ENCODE results near the gene CYYR1. TPM values are rescaled to one million over a fixed set of nuclear protein-coding genes. Genes with fewer than 3 reads are reported as not detected.

The CYYR1 gene
- polyA plus RNA-seq, 1 donor (not counting 4 experiments of a cell fraction or from before 2014, with no cell fraction given), result 1.5 TPM

GRCh38 chr21:26495283-26495849, 77.7 kb downstream of the CYYR1 start:
- DNase-seq (ENCODE audit: low read depth, low spot score) (no peak), FAIRE-seq (no peak)
- H3K4me1 ChIP-seq (ENCODE audit: control insufficient read depth, extremely low read depth, insufficient read depth, low read length), result peaks cover 5% of the 10 kb centered on the region
- H3K4me3 ChIP-seq (ENCODE audit: control insufficient read depth in 2 of 3, extremely low read depth in 1 of 3, insufficient read depth in 2 of 3, low read depth in 1 of 3, low read length in 3 of 3), result no peak overlapping the region
- no peaks in the 10 kb centered on the region for H3K36me3 ChIP-seq (ENCODE audit: control insufficient read depth in 2 of 2, extremely low read depth in 1 of 2, insufficient read depth in 2 of 2, low read length in 2 of 2)
- H2AFZ ChIP-seq (ENCODE audit: control insufficient read depth, low read length), result no peak overlapping the region
- dilution Hi-C loops (cut with MboI; ENCODE audit: extremely low pct_ligation_motif_present, low sequenced_read_pairs), result no loop called here
- H3K79me2 ChIP-seq (ENCODE audit: control insufficient read depth, insufficient read depth, low read length), result no peaks in the 10 kb centered on the region
- peaks cover 5% of the 10 kb centered on the region for H3K9me3 ChIP-seq (ENCODE audit: control insufficient read depth, low read depth, low read length)
- TF ChIP-seq CTCF (optimal IDR thresholded peaks at IDR 0.05 in 1 of 3, IDR thresholded peaks at IDR 0.05 in 1 of 3, conservative IDR thresholded peaks at IDR 0.05 in 1 of 3; ENCODE audit: extremely low read depth in 1 of 3, insufficient read depth in 2 of 3, low read length in 3 of 3) (no peak), EZH2 (IDR thresholded peaks at IDR 0.05; ENCODE audit: low read length) (no peak)
- H3K9ac ChIP-seq (ENCODE audit: control insufficient read depth, extremely low read depth, insufficient read depth, low read length), result no peak overlapping the region
- no peak overlapping the region for H3K4me2 ChIP-seq (ENCODE audit: control insufficient read depth, extremely low read depth, insufficient read depth, low read depth, low read length)
- no peaks in the 10 kb centered on the region for H3K27me3 ChIP-seq (ENCODE audit: control insufficient read depth, extremely low read depth, insufficient read depth, low read length)
- no peak overlapping the region for H3K27ac ChIP-seq (ENCODE audit: control insufficient read depth, insufficient read depth, low read length)
- no peaks in the 10 kb centered on the region for H4K20me1 ChIP-seq (ENCODE audit: control insufficient read depth, extremely low read depth, insufficient read depth, low read length)
- H3K9me1 ChIP-seq (ENCODE audit: control insufficient read depth, extremely low read depth, insufficient read depth, low read length), result no peaks in the 10 kb centered on the region

GRCh38 chr21:26491663-26492062, 81.4 kb downstream of the CYYR1 start:
- dilution Hi-C loops (cut with MboI; ENCODE audit: extremely low pct_ligation_motif_present, low sequenced_read_pairs), result no loop called here
- no peaks in the 10 kb centered on the region for H3K79me2 ChIP-seq (ENCODE audit: control insufficient read depth, insufficient read depth, low read length)
- H3K36me3 ChIP-seq (ENCODE audit: control insufficient read depth in 2 of 2, extremely low read depth in 1 of 2, insufficient read depth in 2 of 2, low read length in 2 of 2), result no peaks in the 10 kb centered on the region
- H3K27me3 ChIP-seq (ENCODE audit: control insufficient read depth, extremely low read depth, insufficient read depth, low read length), result no peaks in the 10 kb centered on the region
- no peak overlapping the region for H3K27ac ChIP-seq (ENCODE audit: control insufficient read depth, insufficient read depth, low read length)
- no peak overlapping the region for H3K9ac ChIP-seq (ENCODE audit: control insufficient read depth, extremely low read depth, insufficient read depth, low read length)
- H3K9me1 ChIP-seq (ENCODE audit: control insufficient read depth, extremely low read depth, insufficient read depth, low read length), result no peaks in the 10 kb centered on the region
- H4K20me1 ChIP-seq (ENCODE audit: control insufficient read depth, extremely low read depth, insufficient read depth, low read length), result no peaks in the 10 kb centered on the region
- DNase-seq (ENCODE audit: low read depth, low spot score), result no peak
- H3K9me3 ChIP-seq (ENCODE audit: control insufficient read depth, low read depth, low read length), result no peaks in the 10 kb centered on the region
- TF ChIP-seq EZH2 (IDR thresholded peaks at IDR 0.05; ENCODE audit: low read length), result no peak
- TF ChIP-seq CTCF (optimal IDR thresholded peaks at IDR 0.05 in 1 of 3, IDR thresholded peaks at IDR 0.05 in 1 of 3, conservative IDR thresholded peaks at IDR 0.05 in 1 of 3; ENCODE audit: extremely low read depth in 1 of 3, insufficient read depth in 2 of 3, low read length in 3 of 3), result no peak
- peak; percentile 84 for FAIRE-seq
- H3K4me2 ChIP-seq (ENCODE audit: control insufficient read depth, extremely low read depth, insufficient read depth, low read depth, low read length), result no peak overlapping the region
- no peak overlapping the region for H3K4me3 ChIP-seq (ENCODE audit: control insufficient read depth in 2 of 3, extremely low read depth in 1 of 3, insufficient read depth in 2 of 3, low read depth in 1 of 3, low read length in 3 of 3)
- no peak overlapping the region for H2AFZ ChIP-seq (ENCODE audit: control insufficient read depth, low read length)
- H3K4me1 ChIP-seq (ENCODE audit: control insufficient read depth, extremely low read depth, insufficient read depth, low read length), result peaks cover 5% of the 10 kb centered on the region

Measured in keratinocyte (primary cell).